Suppressor macrophage (primary cell): ENCODE data around the gene MUC13.
A peak's percentile ranks its signal among the peaks of the same experiment; 100 is the strongest.

ENCODE experiments used
- DNase-seq, 4 experiments: peaks; one replicate each; pipeline ENCODE4 v3.0.0-alpha.2; 2020 to 2022

Gene MUC13

DNA sequence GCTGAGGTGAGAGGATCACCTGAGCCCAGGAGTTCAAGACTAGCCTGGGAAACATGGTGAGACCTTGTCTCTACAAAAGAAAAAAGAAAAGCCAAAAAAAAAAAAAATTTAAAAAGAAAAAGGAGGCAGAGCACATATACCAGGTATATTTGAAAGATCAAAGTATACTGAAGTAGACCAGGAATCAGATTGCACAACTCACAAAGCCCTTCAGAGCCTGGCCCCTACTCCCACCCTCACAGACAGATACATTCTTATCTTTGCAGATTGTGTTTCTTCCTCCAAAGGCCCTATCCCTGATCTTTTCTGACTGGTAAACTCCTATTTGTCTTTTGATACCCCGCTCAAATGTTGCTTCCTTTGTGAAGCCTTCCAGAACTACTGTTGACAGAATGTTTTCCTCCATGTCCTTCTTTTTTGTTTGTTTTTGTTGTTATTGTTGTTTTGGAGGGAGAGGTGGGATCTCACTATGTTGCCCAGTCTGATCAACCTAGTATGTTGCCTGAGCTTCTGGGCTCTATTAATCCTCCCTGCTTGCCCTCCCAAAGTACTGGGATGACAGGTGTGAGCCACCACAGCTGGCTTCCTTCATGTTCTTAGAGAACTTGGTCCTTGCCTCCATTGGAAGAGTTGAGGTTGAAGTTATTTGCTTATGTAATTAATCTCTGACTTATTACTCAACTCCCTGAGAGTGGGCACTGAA is 37.6 kb downstream of the MUC13 start:
- no peak for DNase-seq

GRCh38 chr3:124895756-124896155 is 38.8 kb downstream of the MUC13 start:
- no peak for DNase-seq

- DNase-seq, result no peak
Measured at GRCh38 chr3:124893526-124893925, 41.0 kb downstream of the MUC13 start.

GRCh38 chr3:124890573-124891190 is 43.9 kb downstream of the MUC13 start:
- DNase-seq, result no peak

GRCh38 chr3:124888482-124889441 is 45.8 kb downstream of the MUC13 start:
- no peak for DNase-seq

DNA sequence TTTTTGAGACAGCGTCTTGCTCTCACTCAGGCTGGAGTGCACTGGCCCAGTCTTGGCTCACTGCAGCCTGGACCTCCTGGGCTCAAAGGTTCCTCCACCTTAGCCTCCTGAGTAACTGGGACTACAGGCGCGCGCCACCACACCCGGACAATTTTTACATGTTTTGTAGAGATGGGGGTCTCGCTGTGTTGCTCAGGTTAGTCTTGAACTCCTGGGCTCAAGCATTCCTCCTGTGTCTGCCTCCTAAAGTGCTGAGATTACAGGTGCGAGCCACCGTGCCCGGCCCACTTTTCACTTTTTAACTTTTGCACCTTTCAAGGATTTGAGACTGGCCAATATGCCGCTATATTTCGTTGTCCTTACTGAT is 46.6 kb downstream of the MUC13 start:
- no peak for DNase-seq

DNA sequence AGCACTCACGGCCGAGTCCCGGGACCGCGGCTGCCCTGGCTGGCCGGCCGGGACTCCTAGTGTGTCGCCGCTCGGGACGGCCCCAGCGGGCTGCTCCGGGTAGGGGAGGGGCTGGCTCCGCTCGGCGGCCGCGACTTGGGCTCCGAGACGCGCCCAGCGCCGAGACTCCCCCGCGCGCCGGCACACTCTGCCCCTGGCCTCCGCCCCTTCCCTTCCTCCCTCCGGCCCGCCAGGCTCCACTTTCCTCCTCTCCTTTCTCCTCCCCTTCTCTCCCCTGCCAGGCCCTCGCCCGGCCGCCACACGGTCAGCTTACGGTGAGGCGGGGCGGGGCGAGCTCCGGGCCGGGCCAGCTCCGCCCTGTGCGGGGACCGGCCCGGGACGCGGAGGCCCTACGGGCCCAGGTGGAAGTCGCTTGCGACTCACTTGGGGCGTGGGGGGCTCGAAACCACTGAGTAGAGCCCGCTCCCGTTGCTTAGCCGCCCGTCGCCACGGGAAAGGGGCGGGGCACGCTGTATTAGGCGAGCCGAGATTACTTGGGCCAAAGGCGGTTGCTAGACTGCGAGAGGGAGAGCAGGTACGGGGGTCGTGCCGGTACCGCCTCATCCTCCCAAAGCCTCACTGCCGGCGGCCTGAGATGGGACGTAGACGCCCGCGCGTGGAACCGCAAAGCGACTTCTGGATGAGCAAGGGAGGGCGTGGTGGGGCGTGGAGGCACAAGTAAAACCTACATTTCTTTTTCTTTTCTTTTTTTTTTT is 47.2 kb downstream of the MUC13 start, which contains the start of gene ITGB5:
Gene ITGB5 (minus strand): TSS at position 189 of the 755 bp plus-strand sequence. CDS start 365 bp downstream, outside the sequence.
- DNase-seq, result peak; percentile 58 to 87 (median 78)

- DNase-seq, result peak; percentile 59 to 84 (median 74)
Measured at GRCh38 chr3:124886168-124887056, 48.1 kb downstream of the MUC13 start.

DNA sequence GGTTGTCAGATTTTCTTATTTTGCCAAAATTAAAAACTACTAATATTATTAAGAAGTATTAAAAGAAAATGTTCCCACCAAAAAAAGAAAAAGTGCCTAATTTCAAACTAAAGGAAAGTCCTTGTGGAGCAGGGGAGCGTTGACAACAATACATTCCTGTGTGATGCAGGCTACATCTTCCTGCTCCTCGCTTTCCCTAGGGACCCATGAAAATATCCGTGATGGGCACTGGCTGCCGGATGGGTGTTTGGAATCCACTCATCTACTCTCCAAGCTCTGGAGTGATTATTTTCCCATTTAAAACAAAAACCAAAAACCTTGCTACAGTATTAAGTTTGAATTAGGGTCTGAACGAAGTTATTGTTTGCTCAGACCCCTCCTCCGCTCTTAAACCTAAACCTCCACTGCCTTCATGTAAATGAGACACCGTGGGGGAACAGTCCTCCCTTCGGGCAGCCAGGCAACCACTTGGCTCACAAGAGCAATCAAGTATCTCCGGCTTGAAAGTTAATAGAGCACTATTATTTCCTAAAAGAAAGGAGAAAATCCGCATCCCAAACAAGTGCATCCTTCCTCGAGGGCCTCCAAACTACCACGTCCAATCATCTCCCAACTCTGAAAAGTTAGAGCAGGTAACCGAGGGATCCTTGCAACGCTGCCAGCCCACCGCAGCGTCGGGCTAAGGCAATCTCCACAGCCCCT is 48.9 kb downstream of the MUC13 start:
- peak in 1 of 4 experiments; percentile 22 for DNase-seq

GRCh38 chr3:124884474-124885101 is 50.0 kb downstream of the MUC13 start:
- peak; percentile 29 to 63 (median 40) for DNase-seq

DNA sequence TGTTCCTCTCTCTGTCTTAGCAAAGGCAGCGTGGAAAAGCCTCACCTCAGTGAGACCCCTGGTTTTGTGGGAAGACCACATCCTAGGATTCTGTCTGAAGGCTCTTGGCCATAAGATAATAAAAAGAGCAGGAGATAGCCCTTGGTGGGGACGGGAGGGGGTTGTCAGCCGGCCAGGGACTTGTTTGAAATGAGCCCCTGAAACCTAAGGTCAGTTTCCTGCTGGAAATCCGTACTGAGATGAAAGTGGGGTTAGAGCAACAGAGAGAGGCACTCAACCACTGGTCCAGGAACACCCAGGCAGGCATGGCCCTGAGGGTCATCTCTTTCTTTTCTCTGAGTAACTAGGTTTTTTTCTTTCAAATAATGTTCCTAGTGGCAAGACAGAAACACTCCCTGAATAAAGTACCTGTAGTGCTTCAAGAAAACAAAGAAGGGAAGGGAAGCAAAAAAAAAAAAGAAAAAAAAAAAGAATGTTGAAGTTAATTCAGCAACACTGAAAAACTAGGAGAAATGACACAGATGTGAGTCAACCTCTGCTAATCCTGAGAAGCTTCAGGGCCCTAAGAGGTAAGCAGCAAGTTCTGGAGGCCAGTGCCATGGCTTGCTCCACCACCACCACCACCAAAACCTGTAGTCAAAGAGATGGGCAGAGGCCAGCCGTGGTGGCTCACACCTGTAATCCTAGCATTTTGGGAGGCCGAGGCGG is 50.6 kb downstream of the MUC13 start:
- DNase-seq, result no peak

GRCh38 chr3:124882816-124883747 is 51.5 kb downstream of the MUC13 start:
- DNase-seq, result no peak

DNA sequence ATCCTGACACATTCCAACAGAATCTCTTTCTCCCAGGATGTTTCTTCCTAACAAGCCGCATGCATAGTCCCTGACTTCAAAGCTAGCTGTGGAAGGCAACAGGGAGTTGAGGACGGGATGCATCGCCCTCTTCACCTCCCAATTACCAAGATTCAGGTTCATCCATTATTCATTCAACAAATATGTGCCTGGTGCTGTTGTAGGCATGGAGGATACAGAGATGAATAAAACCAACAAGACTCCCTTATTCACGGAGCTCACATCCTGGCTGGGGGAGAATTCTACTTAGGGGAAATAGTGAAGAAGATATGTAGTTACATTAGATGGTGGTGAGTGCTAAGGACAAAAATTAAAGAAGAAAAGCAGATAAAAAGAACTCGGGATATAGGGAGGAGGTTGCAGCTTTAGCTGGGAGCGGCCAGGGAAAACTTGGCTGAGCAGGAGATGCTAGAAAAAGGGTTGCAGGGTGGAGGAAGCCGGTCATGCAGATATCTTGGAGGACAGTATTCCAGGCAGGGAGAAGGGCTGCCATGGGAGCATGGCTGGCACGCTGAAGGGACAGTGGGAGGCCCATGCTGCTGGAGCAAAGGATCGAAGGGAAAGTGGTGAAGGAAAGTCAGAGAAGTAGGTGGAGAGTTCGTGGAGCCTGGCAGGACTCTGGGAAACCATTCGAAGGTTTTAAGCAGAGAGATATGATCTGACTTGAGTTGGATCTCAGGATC is 52.4 kb downstream of the MUC13 start:
- DNase-seq, result no peak

GRCh38 chr3:124879337-124879680 is 55.2 kb downstream of the MUC13 start:
- no peak for DNase-seq

DNA sequence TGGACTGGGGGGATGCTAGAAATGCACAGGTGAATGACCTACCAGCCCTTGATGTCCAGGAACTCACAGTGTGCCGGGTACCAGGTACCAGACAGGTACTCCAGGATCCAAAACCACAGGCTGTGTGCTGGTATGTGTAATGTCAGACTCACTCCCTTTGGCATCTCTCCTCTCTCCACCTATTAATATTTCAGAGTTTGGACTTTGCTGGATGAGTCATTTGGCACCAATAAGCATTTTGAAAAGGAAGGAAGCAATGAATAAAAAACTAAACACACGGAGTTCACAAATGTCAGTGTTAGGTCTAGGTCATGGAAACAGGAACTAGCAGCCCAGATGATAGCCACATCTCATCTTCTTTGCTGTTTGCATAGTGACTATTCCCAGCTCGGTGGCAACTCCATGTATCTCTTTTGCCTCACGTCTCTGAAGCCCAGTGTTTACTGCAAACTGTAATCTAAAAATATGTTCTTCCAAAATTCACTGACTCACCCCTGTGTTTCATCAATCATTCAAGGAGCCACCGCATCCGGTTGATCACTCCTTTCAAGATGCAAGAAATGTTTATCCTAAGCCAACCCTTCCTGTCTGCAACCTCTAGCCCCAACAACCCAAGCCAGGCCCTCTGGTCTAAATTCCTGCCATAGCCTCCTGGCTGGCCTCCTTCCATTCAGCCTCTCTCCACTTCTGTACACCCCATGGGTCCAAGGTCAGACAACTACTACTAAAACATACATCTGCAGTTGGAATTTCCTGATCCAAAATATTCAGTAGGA is 55.8 kb downstream of the MUC13 start:
- peak; percentile 65 to 90 (median 76) for DNase-seq

- DNase-seq, result no peak
Measured at GRCh38 chr3:124877674-124878073, 56.9 kb downstream of the MUC13 start.

DNA sequence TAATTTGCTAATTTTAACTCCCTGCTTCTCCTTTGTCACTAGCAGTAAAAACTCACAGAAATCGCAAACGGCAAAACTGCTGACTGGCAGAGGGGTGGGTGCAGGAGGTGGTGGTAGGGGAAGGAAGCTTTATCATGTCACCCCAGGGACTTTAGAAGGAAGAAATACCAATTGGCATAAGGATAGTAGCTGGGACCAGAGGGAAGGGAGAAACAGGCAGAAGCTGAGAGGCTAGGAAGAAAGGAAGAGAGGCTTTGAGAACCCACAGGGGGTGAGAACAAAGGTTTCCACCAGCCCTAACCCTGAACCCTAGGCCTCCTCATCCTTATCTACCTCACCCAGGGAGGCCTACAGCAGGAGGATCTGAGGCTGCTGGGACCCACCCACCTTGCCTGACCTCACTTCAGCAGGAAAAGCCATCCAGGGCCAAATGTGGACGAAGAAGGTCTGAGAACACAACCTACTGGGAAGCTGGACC is 58.1 kb downstream of the MUC13 start:
- DNase-seq, result peak; percentile 85 to 90 (median 86)
